NCI-H2029 (cell line): ENCODE measurements around the gene SPHK1.
"Not testable (repeated sequence)": the region's sequence is repeated elsewhere in the genome, so short reads cannot be mapped to it uniquely, and the experiment has no call there.

Source experiments
- DNase-seq: peaks from one replicate; lab custom pipeline; 2025; lab: John Stamatoyannopoulos, UW

Gene SPHK1, protein sequence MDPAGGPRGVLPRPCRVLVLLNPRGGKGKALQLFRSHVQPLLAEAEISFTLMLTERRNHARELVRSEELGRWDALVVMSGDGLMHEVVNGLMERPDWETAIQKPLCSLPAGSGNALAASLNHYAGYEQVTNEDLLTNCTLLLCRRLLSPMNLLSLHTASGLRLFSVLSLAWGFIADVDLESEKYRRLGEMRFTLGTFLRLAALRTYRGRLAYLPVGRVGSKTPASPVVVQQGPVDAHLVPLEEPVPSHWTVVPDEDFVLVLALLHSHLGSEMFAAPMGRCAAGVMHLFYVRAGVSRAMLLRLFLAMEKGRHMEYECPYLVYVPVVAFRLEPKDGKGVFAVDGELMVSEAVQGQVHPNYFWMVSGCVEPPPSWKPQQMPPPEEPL

DNA sequence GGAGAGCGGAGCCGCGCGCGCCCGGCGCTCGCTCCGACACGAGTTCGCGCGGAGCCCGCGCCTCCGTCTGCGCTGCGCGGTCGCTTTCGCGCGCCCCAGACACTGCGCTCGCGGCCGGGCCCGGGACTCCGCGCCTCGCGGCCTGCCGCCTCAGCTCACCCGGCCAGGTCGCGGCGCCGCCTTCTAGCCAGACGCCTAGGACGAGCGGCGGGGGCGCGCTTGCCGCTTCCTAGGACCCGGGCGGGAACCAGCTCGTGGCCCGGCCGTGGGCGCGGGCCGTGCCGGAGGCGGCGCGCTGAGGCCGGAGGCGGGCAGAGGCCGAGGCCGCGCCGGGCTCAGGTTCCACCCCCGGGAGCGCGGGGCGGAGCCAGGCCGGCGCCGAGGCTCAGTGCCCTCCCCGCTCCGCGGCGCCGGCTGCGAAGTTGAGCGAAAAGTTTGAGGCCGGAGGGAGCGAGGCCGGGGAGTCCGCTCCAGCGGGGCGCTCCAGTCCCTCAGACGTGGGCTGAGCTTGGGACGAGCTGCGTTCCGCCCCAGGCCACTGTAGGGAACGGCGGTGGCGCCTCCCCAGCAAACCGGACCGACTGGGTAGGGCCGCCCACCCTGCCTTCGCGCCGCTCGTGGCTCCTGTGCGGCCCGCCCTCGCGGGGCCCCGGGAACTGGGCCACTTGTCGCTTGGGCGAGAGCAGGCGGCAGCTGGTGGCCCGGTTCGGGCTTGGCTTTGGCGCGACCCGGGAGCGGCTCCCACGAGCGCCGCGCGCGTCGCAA, at the start of gene SPHK1:
Gene SPHK1, plus strand, starts transcription at position 388 of the 765 bp plus-strand sequence. CDS start 1,036 bp downstream, outside the sequence.
- no peak for DNase-seq

DNA sequence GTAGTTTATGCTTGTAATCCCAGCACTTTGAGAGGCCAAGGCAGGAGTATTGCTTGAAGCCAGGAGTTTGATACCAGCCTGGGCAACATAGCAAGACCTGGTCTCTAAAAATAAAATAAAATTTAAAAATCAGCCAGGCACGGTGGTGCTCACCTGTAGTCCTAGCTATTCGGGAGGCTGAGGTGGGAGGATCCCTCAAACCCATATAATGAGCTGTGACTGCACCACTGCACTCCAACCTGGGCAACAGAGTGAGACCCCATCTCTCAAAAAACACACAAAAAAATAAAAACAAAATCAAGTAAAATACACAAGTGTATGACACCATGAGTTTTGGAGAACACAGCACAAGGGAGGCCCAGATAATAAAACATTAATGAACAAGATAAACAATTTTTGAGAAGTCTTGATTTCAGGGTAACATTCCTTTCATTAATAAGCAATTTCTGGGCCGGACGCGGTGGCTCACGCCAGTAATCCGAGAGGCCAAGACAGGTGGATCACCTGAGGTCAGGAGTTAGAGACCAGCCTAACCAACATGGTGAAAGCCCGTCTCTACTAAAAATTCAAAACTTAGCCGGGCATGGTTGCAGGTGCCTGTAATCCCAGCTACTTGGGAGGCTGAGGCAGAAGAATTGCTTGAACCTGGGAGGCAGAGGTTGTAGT, 48.6 kb upstream of the SPHK1 start:
- no peak for DNase-seq

DNA sequence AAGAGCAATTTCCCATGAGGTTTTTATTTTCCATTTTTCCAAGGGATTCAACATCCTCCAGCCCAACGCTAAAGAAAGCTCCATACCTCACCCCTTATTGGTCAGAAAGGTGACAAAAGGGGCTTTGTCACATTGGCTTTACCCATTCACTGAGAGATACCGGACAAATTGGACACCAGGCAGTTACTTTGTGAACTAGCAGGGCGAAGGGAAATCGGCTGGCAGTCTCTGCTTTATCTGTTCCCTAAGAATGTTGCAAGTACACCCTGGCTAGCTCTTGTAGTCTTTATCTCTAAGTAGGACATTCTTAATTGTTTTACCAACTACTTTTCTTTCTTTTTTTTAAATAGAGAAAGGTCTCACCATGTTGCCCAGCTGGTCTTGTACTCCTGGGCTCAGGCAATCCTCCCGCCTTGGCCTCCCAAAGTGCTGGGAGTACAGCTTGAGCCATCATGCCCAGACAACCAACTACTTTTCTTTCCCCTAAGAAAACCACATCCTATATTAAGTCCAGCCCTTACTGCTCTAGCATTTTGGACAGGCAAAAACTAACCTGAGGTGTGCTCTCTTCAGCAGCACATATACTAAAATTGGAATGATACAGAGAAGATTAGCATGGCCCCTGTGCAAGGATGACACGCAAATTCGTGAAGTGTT, 47.5 kb upstream of the SPHK1 start:
- no peak for DNase-seq

DNA sequence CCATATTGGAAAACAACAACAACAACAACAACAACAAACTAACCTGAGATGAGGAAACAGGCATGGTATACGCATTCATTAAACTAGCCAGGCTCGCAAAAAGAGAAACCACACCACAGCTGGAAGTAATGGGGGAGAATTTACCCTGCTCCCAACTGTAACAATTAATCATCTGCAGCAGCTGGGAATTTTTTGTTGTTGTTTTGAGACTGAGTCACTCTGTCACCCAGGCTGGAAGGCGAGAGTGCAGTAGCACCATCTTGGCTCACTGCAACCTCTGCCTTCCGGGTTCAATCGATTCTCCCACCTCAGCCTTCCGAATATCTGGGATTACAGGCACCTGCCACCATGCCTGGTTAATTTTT, 47.0 kb upstream of the SPHK1 start:
- DNase-seq: no peak

DNA sequence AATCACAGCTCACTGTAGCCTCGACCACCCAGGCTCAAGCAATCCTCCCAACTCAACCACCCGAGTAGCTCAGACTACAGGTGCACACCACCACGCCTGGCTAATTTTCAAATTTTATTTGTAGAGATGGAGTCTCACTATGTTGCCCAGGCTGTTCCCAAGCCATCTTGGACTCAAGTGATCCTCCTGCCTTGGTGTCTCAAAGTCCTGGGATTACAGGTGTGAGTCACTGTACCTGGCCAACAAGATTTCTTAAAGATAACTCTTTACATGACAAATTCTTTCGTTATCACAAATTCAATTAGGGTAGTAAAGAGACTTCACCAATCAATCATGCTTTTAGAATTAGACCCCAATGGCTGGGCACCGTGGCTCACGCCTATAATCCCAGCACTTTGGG, 43.1 kb upstream of the SPHK1 start:
- DNase-seq: no peak

DNA sequence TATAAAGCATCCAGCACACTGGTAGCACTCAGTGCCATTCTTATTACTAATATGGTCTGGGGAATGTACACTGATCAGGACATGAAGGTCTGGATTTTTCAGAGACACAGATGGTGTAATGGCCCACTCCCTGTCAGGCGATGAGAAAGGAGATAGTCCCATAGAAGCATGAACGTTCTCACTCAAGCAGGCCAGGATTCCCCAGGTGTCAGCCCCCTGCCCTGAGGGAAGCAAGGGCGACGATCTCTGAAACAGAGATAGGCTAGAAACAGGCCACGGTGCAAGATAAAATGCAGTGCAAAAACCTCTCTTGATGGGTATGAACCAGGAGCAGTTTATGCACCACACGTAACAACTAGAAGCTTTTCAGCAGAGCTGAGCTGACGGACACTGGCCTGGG, 41.3 kb upstream of the SPHK1 start:
- DNase-seq: no peak

DNA sequence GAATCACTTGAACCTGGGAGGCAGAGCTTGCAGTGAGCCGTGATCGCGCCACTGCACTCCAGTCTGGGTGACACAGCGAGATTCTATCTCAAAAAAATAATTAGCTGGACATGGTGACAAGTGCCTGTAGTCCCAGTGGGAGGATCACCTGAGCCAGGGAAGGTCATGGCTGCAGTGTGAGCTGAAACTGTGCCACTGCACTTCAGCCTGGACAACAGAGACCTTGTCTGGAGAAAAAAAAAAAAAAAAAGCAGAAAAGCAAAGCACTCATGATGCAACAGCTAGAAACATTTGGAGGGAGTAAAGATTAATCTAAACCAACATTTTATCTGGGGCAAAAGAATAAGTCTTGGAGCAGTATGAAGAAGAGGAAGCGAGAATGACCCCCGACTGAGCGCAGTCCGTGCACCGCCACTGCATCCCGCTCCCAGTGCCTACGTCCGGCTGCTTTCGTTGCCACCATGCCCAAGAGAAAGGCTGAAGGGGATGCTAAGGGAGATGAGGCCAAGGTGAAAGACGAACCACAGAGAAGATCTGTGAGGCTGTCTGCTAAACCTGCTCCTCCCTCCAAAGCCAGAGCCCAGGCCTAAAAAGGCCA, 38.9 kb upstream of the SPHK1 start:
- no peak for DNase-seq

DNA sequence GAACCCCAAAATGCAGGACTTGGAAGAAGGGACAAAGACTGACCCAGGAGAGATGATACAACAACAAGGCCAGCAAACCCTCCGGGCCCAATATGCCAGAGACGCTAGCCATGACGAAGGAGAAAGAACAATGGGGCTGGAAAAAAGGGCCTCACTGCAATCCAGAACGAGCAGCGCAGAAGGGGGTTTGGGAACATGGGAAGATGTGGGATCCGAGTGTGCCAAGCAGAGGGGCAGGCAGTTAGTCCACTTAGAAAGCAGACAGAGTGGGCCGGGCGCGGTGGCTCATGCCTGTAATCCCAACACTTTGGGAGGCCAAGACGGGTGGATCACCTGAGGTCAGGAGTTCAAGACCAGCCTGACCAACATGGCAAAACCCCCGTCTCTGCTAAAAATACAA, 37.5 kb upstream of the SPHK1 start:
- DNase-seq: not testable (repeated sequence)

DNA sequence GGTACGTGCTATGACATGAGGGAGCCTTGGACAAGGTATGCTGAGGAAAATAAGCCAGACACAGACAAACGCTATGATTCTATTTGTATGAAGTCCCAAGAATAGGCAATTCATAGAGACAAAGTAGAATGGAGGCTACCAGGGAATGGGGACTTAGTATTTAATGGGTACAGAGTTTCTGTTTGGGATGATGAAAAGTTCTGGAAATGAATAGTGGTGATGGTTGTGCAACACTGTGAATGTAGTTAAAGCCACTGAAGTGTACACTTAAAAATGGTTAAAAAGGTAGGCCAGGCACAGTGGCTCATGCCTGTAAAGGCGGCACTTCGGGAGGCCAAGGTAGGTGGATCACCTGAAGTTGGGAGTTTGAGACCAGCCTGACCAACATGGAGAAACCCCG, 33.9 kb upstream of the SPHK1 start:
- no peak for DNase-seq

DNA sequence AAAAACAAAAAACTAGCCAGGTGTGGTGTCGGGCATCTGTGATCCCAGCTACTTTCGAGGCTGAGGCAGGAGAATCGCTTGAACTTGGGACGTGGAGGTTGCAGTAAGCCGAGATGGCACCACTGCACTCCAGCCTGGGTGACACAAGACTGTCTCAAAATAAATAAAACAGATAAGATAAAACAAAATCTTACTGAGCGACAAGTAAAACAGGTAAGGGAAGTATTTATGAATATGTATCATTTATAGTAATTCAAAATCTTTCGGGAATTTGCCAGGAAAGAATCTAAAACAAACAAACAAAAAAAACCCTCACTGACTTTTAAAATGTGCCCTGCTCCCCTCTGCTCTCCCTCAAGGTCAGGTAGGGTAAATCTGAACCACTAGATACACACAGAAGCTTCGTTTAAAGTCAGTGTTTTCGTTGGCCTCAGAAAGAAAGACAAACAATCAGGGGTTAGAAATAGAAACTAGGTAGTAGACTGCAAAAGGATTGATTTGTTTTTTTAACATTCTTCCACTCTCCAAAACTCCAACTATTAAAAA, 32.8 kb upstream of the SPHK1 start:
- no peak for DNase-seq

DNA sequence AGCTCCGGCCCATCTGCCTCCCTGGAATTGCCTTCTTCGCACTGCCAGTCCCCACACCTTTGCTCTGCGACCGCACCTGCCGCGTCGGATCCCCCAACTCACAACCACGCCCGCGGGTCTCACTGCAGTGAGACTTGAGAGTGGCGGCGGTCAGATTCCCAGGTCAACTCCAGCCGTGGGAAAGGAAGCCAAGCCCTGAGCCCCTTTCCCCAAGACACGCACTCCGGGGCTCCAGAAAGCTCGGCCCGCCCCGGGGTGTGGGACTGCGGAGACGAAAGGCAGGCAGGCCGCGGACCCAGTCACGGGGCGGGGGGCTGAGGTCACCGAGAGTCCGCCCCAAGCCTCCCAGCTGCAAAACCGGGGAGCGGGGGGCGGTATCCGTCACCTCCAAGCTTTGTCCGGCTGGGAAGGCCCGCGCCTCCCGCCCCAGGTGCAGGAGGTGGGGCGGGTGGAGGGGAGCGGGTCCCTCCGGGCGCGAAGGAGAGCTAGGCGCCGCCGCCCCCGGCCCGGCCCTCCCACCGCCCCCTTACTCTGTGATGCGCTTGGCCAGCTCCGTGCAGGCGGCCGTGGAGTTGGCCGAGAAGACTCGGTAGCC, 31.3 kb upstream of the SPHK1 start:
- no peak for DNase-seq

DNA sequence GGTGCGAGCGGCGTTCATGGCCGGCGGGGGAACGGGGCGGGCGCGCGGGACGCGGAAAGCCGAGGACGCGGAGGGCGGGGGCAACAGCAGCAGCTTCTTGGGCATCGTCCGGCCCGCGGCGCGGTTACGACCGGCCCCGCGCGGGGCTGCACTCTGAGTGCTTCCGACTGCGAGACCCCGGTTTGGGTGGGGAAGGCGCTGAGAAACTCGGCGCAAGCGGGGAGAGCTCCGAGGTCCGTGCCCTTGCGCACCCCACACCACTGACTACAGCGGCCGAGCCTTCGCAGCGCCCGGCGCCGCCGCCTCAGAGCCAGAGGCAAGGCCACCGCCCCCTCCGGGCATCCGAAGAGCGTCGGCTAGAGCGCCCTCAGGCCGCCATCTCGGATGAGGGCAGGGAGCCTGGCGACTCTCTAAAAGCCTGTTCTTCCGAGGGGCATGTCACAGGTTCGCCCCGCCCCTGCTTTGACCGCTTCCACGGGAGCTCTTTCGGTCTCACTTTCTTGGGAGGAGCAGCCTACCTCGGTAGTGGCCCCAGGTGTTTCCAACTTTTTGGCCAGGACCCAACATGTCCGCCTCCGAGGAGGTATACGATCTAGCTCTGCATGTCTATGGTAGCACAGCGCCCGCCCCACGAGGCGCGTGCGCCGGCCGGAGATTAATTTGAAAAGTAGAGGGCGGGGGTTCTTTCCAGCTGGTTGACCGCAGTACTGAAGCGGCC, 30.7 kb upstream of the SPHK1 start, which contains the start of gene PRPSAP1:
Gene PRPSAP1, minus strand, starts transcription at position 318 of the 718 bp plus-strand sequence. Its CDS starts 213 bp downstream, at position 105.
- DNase-seq: peak; percentile 92

DNA sequence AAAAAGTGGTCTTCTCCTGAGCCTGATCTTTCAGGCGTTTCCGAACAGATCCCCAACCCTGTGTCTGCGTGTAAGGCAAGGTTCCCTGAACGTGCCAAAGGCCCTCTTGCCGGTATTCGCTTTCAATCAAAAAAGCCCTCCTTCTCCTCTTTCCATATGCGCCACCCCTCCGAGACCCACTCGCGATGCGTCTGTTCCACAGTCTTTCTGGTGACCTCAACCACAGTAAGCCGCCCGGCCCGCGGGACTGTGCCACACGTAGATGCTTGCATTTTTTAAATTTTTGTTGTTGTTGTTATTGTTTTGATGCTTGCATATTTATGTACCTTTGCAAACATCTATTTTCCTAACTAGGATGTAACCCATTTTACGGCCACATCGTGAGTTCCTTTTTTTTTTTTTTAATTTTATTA, 30.1 kb upstream of the SPHK1 start:
- DNase-seq: no peak

DNA sequence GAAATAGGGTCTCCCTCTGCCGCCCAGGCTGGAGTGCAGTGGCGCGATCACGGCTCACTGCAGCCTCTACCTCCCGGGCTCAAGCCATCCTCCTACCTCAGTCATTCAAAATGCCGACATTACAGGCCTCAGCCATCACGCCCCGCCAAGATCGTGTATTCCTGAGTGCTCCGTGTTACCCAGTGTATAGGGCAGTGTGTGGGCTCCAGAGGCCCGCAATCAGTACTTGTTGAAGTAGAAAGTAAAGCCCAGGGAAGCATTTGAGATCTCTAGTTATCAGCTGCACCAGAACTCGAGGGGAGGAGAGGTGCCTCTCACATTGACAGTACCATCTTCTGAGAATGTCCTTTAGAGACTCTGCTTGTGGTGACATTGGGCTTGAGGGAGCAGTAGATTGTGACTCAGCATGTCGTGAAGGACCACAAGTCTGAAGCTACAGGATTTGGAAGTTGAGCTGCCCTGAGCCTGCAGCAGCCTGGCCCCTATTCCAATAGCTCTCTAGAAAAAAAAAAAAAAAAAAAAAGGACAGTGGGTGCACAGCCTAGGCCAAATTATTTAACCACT, 29.6 kb upstream of the SPHK1 start:
- no peak for DNase-seq

DNA sequence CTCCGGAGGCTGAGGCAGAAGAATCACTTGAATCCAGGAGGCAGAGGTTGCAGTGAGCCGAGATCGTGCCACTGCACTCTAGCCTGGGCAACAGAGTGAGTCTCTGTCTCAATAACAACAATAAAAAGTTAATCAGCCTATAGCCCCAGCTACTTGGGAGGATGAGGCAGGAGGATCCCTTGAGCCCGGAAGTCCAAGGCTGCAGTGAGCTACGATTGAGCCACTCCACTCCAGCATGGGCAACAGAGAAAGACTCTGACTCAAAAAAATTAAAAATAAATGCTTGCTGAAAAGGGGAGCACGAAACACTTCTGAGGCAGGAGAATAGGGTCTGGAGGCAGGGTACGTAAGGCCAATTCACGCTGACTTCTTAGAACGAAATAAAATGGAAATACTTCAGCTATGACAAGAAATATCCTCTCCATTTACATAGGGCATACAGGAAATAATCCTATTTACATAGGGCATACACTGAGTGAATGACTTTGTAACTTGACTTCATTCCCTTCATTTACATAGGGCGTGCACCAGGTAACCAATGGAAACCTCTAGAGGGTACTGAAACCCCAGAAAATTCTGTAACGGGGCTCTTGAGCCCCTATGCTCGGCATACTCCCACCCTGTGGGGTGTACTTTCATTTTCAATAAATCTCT, 27.5 kb upstream of the SPHK1 start:
- peak; percentile 13 for DNase-seq

DNA sequence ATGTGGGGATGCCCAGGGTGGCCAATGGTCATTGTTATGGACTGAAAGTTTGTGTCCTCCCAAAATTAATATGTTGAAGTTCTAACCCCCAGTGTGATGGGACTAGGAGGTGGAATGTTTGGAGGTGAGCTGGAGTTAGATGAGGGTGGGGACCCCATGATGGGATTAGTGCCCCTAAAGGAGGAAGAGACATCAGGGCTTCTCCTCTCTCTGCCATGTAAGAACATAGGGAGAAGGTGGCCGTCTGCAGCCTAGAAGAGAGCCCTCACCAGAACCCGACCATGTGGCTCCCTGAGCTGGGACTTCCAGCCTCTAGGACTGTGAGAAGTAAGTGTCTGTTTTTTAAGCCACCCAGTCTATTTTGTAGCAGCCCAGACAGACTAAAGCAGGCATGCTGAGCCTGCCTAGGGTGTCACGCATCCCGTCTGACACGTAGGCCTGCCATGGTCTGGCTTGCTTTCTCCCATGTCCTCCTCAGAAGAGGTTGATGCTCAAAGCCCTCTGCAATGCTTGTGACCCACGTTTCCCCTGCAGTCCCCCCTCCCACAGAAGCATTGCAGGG, 26.7 kb upstream of the SPHK1 start:
- no peak for DNase-seq

DNA sequence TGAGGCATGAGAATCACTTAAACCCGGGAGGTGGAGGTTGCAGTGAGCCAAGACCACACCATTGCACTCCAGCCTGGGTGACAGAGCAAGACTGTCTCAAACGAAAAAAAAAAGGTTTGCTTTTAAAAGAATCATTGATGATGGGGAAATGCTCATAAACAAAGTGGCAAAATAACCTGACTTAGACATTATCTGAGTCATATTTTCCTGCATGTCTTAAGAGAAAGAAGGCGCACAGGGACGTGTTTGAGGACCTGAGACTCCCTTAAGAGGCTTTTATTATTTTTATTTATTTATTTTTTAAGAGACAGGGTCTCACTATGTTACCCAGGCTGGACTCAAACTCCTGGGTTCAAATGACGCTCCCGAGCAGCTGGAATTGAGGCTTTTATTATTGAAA, 25.0 kb upstream of the SPHK1 start:
- DNase-seq: no peak

DNA sequence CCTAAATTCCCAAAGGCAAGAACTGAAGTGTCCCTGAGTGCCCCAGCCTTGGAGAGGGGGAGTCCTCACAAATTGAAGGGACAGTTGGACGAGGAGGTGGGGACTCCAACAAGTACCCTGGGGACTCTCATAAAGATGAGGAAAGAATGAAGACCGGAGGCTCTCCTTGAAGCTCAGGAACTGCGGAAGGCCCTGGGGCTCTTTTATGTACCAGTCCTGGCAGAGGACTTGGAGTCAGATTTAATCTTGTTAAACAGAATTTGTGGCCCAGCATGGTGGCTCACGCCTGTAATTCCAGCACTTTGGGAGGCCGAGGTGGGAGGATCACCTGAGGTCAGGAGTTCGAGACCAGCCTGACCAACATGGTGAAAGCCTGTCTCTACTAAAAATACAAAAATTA, 24.6 kb upstream of the SPHK1 start:
- DNase-seq: not testable (repeated sequence)

DNA sequence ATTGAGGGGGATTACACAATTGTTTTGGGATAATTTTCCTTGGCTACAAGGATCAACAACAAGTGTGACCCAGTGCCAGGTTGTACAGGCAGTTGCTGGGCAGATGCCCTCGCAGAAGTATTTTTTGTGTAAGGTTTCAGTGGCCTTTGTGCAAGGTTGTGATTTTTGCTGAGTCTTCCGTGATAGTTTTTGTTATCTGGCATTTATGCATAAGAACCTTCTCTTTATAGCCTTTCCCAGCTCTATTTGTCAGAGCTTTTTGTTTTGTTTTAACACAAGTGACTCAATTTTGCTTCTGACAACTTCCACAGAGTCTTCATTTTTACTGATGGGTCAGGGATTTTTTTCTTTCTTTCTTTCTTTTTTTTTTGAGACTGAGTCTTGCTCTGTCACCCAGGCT, 23.9 kb upstream of the SPHK1 start:
- no peak for DNase-seq
